ENCODE measurements around the gene BCAR3.

Gene BCAR3

GRCh38 chr1:93604411-93604810 is 77.2 kb downstream of the BCAR3 start:
- no peak overlapping the region for H3K4me3 ChIP-seq (ENCODE audit: extremely low read depth, insufficient read depth, low read length, poor library complexity, severe bottlenecking)
- H3K9me3 ChIP-seq (ENCODE audit: control insufficient read depth, low read length) = no peaks in the 10 kb centered on the region
- H3K36me3 ChIP-seq (ENCODE audit: control insufficient read depth, insufficient read depth, low read length) = peaks cover 44% of the 10 kb centered on the region
- H3K4me1 ChIP-seq (ENCODE audit: control insufficient read depth, insufficient read depth, low read length, poor library complexity, severe bottlenecking) = peaks cover 63% of the 10 kb centered on the region
- 86 to 100% methylated on average over 1 of the region's 1 CpG for WGBS, 2 experiments (ENCODE audit: insufficient coverage in 2 of 2)
- H3K27ac ChIP-seq (ENCODE audit: low read depth, low read length, severe bottlenecking) = no peak overlapping the region

- peak overlapping the region; percentile 7 for H3K27ac ChIP-seq (ENCODE audit: low read depth, low read length, severe bottlenecking)
- H3K4me1 ChIP-seq (ENCODE audit: control insufficient read depth, insufficient read depth, low read length, poor library complexity, severe bottlenecking) = peaks cover 63% of the 10 kb centered on the region
- peaks cover 48% of the 10 kb centered on the region for H3K36me3 ChIP-seq (ENCODE audit: control insufficient read depth, insufficient read depth, low read length)
- H3K4me3 ChIP-seq (ENCODE audit: extremely low read depth, insufficient read depth, low read length, poor library complexity, severe bottlenecking) = no peak overlapping the region
- no peaks in the 10 kb centered on the region for H3K9me3 ChIP-seq (ENCODE audit: control insufficient read depth, low read length)
- WGBS, 2 experiments (ENCODE audit: insufficient coverage in 2 of 2) = 76 to 91% methylated on average over 3 of the region's 4 CpGs
These were observed 78.0 kb downstream of the BCAR3 start for GRCh38 chr1:93603601-93604000.

GRCh38 chr1:93603106-93603505 is 78.5 kb downstream of the BCAR3 start:
- Histone ChIP-seq H3K27ac (ENCODE audit: low read depth, low read length, severe bottlenecking) (peak overlapping the region; percentile 7), H3K9me3 (ENCODE audit: control insufficient read depth, low read length) (no peaks in the 10 kb centered on the region), H3K36me3 (ENCODE audit: control insufficient read depth, insufficient read depth, low read length) (peaks cover 53% of the 10 kb centered on the region), H3K4me3 (ENCODE audit: extremely low read depth, insufficient read depth, low read length, poor library complexity, severe bottlenecking) (no peak overlapping the region), H3K4me1 (ENCODE audit: control insufficient read depth, insufficient read depth, low read length, poor library complexity, severe bottlenecking) (peaks cover 62% of the 10 kb centered on the region)
- 100% methylated on average over 1 to 3 of the region's 3 CpGs for WGBS, 2 experiments (ENCODE audit: insufficient coverage in 2 of 2)

- 87 to 91% methylated on average over 4 of the region's 4 CpGs for WGBS, 2 experiments (ENCODE audit: insufficient coverage in 2 of 2)
- Histone ChIP-seq H3K4me1 (ENCODE audit: control insufficient read depth, insufficient read depth, low read length, poor library complexity, severe bottlenecking) (peaks cover 59% of the 10 kb centered on the region), H3K9me3 (ENCODE audit: control insufficient read depth, low read length) (no peaks in the 10 kb centered on the region), H3K4me3 (ENCODE audit: extremely low read depth, insufficient read depth, low read length, poor library complexity, severe bottlenecking) (no peak overlapping the region), H3K27ac (ENCODE audit: low read depth, low read length, severe bottlenecking) (no peak overlapping the region), H3K36me3 (ENCODE audit: control insufficient read depth, insufficient read depth, low read length) (peaks cover 56% of the 10 kb centered on the region)
These were observed 79.5 kb downstream of the BCAR3 start for GRCh38 chr1:93602101-93602500.

GRCh38 chr1:93601686-93602085 is 80.0 kb downstream of the BCAR3 start:
- Histone ChIP-seq H3K4me3 (ENCODE audit: extremely low read depth, insufficient read depth, low read length, poor library complexity, severe bottlenecking) (no peak overlapping the region), H3K4me1 (ENCODE audit: control insufficient read depth, insufficient read depth, low read length, poor library complexity, severe bottlenecking) (peaks cover 55% of the 10 kb centered on the region), H3K27ac (ENCODE audit: low read depth, low read length, severe bottlenecking) (no peak overlapping the region), H3K36me3 (ENCODE audit: control insufficient read depth, insufficient read depth, low read length) (peaks cover 56% of the 10 kb centered on the region), H3K9me3 (ENCODE audit: control insufficient read depth, low read length) (no peaks in the 10 kb centered on the region)
- no CpG with 5 or more reads among the region's 1 CpG for WGBS, 2 experiments (ENCODE audit: insufficient coverage in 2 of 2)

GRCh38 chr1:93600663-93601062 is 81.0 kb downstream of the BCAR3 start:
- peaks cover 56% of the 10 kb centered on the region for H3K36me3 ChIP-seq (ENCODE audit: control insufficient read depth, insufficient read depth, low read length)
- H3K4me3 ChIP-seq (ENCODE audit: extremely low read depth, insufficient read depth, low read length, poor library complexity, severe bottlenecking) = no peak overlapping the region
- H3K27ac ChIP-seq (ENCODE audit: low read depth, low read length, severe bottlenecking) = no peak overlapping the region
- H3K4me1 ChIP-seq (ENCODE audit: control insufficient read depth, insufficient read depth, low read length, poor library complexity, severe bottlenecking) = peaks cover 55% of the 10 kb centered on the region
- 100% methylated on average over 1 to 2 of the region's 2 CpGs for WGBS, 2 experiments (ENCODE audit: insufficient coverage in 2 of 2)
- no peaks in the 10 kb centered on the region for H3K9me3 ChIP-seq (ENCODE audit: control insufficient read depth, low read length)

- Histone ChIP-seq H3K27ac (ENCODE audit: low read depth, low read length, severe bottlenecking) (no peak overlapping the region), H3K36me3 (ENCODE audit: control insufficient read depth, insufficient read depth, low read length) (peaks cover 47% of the 10 kb centered on the region), H3K4me1 (ENCODE audit: control insufficient read depth, insufficient read depth, low read length, poor library complexity, severe bottlenecking) (peaks cover 51% of the 10 kb centered on the region), H3K9me3 (ENCODE audit: control insufficient read depth, low read length) (no peaks in the 10 kb centered on the region), H3K4me3 (ENCODE audit: extremely low read depth, insufficient read depth, low read length, poor library complexity, severe bottlenecking) (no peak overlapping the region)
- 96% methylated on average over 5 of the region's 6 CpGs for WGBS, 2 experiments (ENCODE audit: insufficient coverage in 2 of 2)
These were observed 82.2 kb downstream of the BCAR3 start for GRCh38 chr1:93599479-93599878.

- Histone ChIP-seq H3K27ac (ENCODE audit: low read depth, low read length, severe bottlenecking) (no peak overlapping the region), H3K4me1 (ENCODE audit: control insufficient read depth, insufficient read depth, low read length, poor library complexity, severe bottlenecking) (peaks cover 55% of the 10 kb centered on the region), H3K4me3 (ENCODE audit: extremely low read depth, insufficient read depth, low read length, poor library complexity, severe bottlenecking) (no peak overlapping the region), H3K9me3 (ENCODE audit: control insufficient read depth, low read length) (no peaks in the 10 kb centered on the region), H3K36me3 (ENCODE audit: control insufficient read depth, insufficient read depth, low read length) (peaks cover 42% of the 10 kb centered on the region)
- 89 to 100% methylated on average over 3 of the region's 7 CpGs for WGBS, 2 experiments (ENCODE audit: insufficient coverage in 2 of 2)
These were observed 82.7 kb downstream of the BCAR3 start for GRCh38 chr1:93598861-93599439.

GRCh38 chr1:93598396-93598795 is 83.2 kb downstream of the BCAR3 start:
- peaks cover 43% of the 10 kb centered on the region for H3K36me3 ChIP-seq (ENCODE audit: control insufficient read depth, insufficient read depth, low read length)
- H3K4me1 ChIP-seq (ENCODE audit: control insufficient read depth, insufficient read depth, low read length, poor library complexity, severe bottlenecking) = peaks cover 54% of the 10 kb centered on the region
- H3K27ac ChIP-seq (ENCODE audit: low read depth, low read length, severe bottlenecking) = no peak overlapping the region
- H3K9me3 ChIP-seq (ENCODE audit: control insufficient read depth, low read length) = no peaks in the 10 kb centered on the region
- WGBS, 2 experiments (ENCODE audit: insufficient coverage in 2 of 2) = 94 to 100% methylated on average over 1 to 2 of the region's 2 CpGs
- no peak overlapping the region for H3K4me3 ChIP-seq (ENCODE audit: extremely low read depth, insufficient read depth, low read length, poor library complexity, severe bottlenecking)

- Histone ChIP-seq H3K9me3 (ENCODE audit: control insufficient read depth, low read length) (no peaks in the 10 kb centered on the region), H3K4me3 (ENCODE audit: extremely low read depth, insufficient read depth, low read length, poor library complexity, severe bottlenecking) (no peak overlapping the region), H3K27ac (ENCODE audit: low read depth, low read length, severe bottlenecking) (no peak overlapping the region), H3K36me3 (ENCODE audit: control insufficient read depth, insufficient read depth, low read length) (peaks cover 44% of the 10 kb centered on the region), H3K4me1 (ENCODE audit: control insufficient read depth, insufficient read depth, low read length, poor library complexity, severe bottlenecking) (peaks cover 52% of the 10 kb centered on the region)
- WGBS, 2 experiments (ENCODE audit: insufficient coverage in 2 of 2) = 93 to 97% methylated on average over 3 to 6 of the region's 6 CpGs
These were observed 83.9 kb downstream of the BCAR3 start for GRCh38 chr1:93597709-93598108.

GRCh38 chr1:93596329-93597089 is 85.1 kb downstream of the BCAR3 start:
- no peak overlapping the region for H3K27ac ChIP-seq (ENCODE audit: low read depth, low read length, severe bottlenecking)
- 100% methylated on average over 2 to 3 of the region's 4 CpGs for WGBS, 2 experiments (ENCODE audit: insufficient coverage in 2 of 2)
- no peaks in the 10 kb centered on the region for H3K9me3 ChIP-seq (ENCODE audit: control insufficient read depth, low read length)
- no peak overlapping the region for H3K4me3 ChIP-seq (ENCODE audit: extremely low read depth, insufficient read depth, low read length, poor library complexity, severe bottlenecking)
- peaks cover 46% of the 10 kb centered on the region for H3K36me3 ChIP-seq (ENCODE audit: control insufficient read depth, insufficient read depth, low read length)
- peaks cover 61% of the 10 kb centered on the region for H3K4me1 ChIP-seq (ENCODE audit: control insufficient read depth, insufficient read depth, low read length, poor library complexity, severe bottlenecking)

Data from mesodermal cell (in vitro differentiated cells).